HEK293T (cell line): ENCODE data around the gene TTC16.

Source experiments
- CTCF ChIA-PET: fragments of 350-600 bp; formaldehyde crosslinking; extraction: SDS; loops from one replicate; lab custom pipeline; 2021; ENCODE audit warnings: antibody characterized with exemption, inconsistent platforms; lab: Yijun Ruan, JAX
- POLR2A ChIA-PET: fragments of 350-600 bp; formaldehyde crosslinking; extraction: SDS; loops from one replicate; lab custom pipeline; 2020; ENCODE audit warnings: antibody characterized with exemption, inconsistent platforms; lab: Yijun Ruan, JAX
- DNase-seq: peaks from one replicate; pipeline ENCODE4 v3.0.0; 2012; ENCODE audit warnings: mixed read lengths; ENCODE audit errors: extremely low spot score
- ARNT ChIP-seq: fragments of 450-650 bp; IDR thresholded peaks from 2 replicates; pipeline ENCODE4 v1.6.1; 2017; ENCODE audit warnings: mild to moderate bottlenecking
- BHLHE40 ChIP-seq: fragments of 450-650 bp; IDR thresholded peaks from 2 replicates; pipeline ENCODE4 v1.6.1; 2016; ENCODE audit warnings: mild to moderate bottlenecking, moderate library complexity, borderline replicate concordance
- CTBP1 ChIP-seq: fragments of 450-650 bp; IDR thresholded peaks from 2 replicates; pipeline ENCODE4 v1.6.1; 2016; ENCODE audit warnings: borderline replicate concordance
- ELF4 ChIP-seq: fragments of 450-650 bp; IDR thresholded peaks from 2 replicates; pipeline ENCODE4 v1.6.1; 2017; ENCODE audit warnings: antibody characterized with exemption
- FOXA1 ChIP-seq: fragments of 450-650 bp; IDR thresholded peaks from 2 replicates; pipeline ENCODE4 v1.6.1; 2016; ENCODE audit warnings: mild to moderate bottlenecking
- FOXK2 ChIP-seq: fragments of 450-650 bp; IDR thresholded peaks from 2 replicates; pipeline ENCODE4 v1.6.1; 2016; ENCODE audit warnings: mild to moderate bottlenecking
- FOXM1 ChIP-seq: fragments of 450-650 bp; IDR thresholded peaks from 2 replicates; pipeline ENCODE4 v1.6.1; 2017; ENCODE audit warnings: mild to moderate bottlenecking, borderline replicate concordance
- HDGF ChIP-seq: fragments of 450-650 bp; IDR thresholded peaks from 2 replicates; pipeline ENCODE4 v1.6.1; 2017; ENCODE audit warnings: antibody characterized with exemption, borderline replicate concordance
- L3MBTL2 ChIP-seq: fragments of 450-650 bp; conservative IDR thresholded peaks from 2 replicates; pipeline ENCODE4 v1.6.1; 2016; ENCODE audit warnings: mild to moderate bottlenecking
- LEF1 ChIP-seq: fragments of 450-650 bp; IDR thresholded peaks from 2 replicates; pipeline ENCODE4 v1.6.1; 2017; ENCODE audit warnings: mild to moderate bottlenecking, borderline replicate concordance
- NFRKB ChIP-seq: fragments of 450-650 bp; IDR thresholded peaks from 2 replicates; pipeline ENCODE4 v1.6.1; 2016; ENCODE audit warnings: mild to moderate bottlenecking, moderate library complexity
- SP1 ChIP-seq: fragments of 450-650 bp; IDR thresholded peaks from 2 replicates; pipeline ENCODE4 v1.6.1; 2017
- SUZ12 ChIP-seq: fragments of 450-650 bp; IDR thresholded peaks from 2 replicates; pipeline ENCODE4 v1.6.1; 2016; ENCODE audit warnings: mild to moderate bottlenecking
- TARDBP ChIP-seq: fragments of 450-650 bp; IDR thresholded peaks from 2 replicates; pipeline ENCODE4 v1.6.1; 2016
- ZNF384 ChIP-seq: fragments of 450-650 bp; IDR thresholded peaks from 2 replicates; pipeline ENCODE4 v1.6.1; 2016
- TF ChIP-seq, protein P1 (sequence below): fragments of 450-650 bp; IDR thresholded peaks from 2 replicates; pipeline ENCODE4 v1.6.1; 2016

Gene TTC16

DNA sequence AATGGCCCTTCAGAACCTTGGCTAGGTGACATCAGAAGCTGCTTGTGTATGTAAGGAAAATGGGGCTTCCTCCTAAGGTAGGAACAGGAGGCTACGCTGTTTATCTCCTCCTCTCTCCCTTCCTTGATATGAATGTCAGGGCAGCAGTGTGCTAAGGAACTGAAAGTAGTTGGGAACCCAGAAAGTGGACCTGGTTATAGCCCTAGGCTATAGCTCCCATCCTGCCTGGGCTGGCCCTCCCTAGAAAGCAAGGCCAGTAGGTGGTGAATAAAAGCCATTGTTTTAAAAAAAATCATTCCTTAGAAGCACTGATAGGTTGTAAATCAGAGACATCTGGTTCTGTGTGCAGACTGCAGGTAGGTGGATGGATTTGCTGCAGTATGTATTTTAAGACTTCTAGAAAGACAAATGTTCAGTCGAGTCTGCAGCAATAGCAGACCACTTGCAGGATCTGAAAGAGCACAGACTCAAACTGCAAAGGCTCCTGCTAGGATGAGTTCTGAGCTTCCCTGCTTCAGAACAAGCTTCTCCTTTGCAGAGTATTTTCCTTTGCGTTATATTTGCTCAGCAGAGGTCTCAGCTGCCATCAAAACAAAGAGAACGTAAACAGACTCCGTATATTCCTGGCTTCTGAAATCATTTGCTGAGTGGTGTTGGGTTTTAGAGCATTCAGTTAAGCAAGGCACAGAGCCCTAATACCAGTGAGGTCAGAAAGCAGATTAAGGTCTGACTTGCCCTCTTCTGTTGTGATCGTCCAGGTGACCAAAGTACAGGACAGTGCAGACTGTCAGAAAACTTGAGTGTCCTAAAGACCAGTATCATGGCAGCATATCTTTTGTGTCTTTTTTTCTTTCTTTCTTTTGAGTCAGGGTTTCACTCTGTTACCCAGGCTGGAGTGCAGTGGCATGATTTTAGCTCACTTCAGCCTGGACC is 29.2 kb upstream of the TTC16 start:
- POLR2A ChIA-PET = no interaction called here

DNA sequence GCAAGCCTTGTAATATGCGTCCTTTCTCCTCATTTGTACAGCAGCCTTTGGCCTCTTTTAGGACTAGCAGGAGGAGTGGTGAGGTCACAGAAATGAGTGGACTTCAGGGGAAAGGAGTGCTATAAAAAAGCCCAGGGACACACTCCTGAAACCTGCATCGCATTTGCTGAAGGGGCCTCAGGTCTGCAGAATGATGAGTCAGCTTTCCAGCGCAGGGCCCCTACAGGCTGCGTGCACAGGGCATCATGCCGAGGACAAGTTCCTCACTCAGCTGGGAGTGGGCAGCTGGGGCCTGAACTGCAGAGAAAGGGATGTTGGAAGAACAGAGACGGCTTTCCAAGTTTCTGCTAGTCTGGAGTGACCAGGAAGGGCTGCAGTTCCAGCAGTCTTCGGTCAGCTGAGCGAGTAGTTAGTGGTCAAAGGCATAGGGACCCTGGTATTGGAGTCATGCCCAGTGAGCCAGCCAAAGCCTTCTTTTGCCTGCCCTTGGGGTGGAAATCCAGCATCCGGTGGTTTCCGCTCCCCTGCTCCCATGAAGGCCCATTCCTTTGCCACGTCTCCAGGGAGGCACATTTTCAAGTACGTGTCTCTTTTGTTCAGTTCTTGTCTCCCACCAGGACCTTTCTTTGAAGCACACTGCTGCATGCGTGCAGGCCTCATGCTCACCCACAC is 26.4 kb upstream of the TTC16 start:
- DNase-seq = no peak
- ChIA-PET CTCF (no interaction called here), POLR2A (no interaction called here)
- no peak for TF ChIP-seq CTBP1
- TF ChIP-seq FOXK2 = no peak
- no peak for TF ChIP-seq ZNF384
- TF ChIP-seq FOXM1 = no peak
- TF ChIP-seq ELF4 = no peak

More for the DNA sequence above, 29.2 kb upstream of the TTC16 start:
- no peak for TF ChIP-seq CTBP1
- no peak for TF ChIP-seq SP1
- TF ChIP-seq BHLHE40 = no peak
- TF ChIP-seq LEF1 = no peak
- TF ChIP-seq FOXK2 = no peak
- no peak for TF ChIP-seq ELF4
- TF ChIP-seq HDGF = no peak
- TF ChIP-seq FOXM1 = no peak
- no peak for TF ChIP-seq SUZ12
- TF ChIP-seq TARDBP = no peak
- no peak for TF ChIP-seq ARNT
- TF ChIP-seq NFRKB = no peak
- no peak for TF ChIP-seq L3MBTL2
- no peak for TF ChIP-seq FOXA1
- TF ChIP-seq, protein P1, sequence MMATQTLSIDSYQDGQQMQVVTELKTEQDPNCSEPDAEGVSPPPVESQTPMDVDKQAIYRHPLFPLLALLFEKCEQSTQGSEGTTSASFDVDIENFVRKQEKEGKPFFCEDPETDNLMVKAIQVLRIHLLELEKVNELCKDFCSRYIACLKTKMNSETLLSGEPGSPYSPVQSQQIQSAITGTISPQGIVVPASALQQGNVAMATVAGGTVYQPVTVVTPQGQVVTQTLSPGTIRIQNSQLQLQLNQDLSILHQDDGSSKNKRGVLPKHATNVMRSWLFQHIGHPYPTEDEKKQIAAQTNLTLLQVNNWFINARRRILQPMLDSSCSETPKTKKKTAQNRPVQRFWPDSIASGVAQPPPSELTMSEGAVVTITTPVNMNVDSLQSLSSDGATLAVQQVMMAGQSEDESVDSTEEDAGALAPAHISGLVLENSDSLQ = no peak
- no peak for TF ChIP-seq ZNF384
- CTCF ChIA-PET = interaction anchor here (0.6 kb wide), 1 partner anchor 48 kb away, joined by 6 read pairs; no protein-coding TSS in a partner anchor
- no peak for DNase-seq

DNA sequence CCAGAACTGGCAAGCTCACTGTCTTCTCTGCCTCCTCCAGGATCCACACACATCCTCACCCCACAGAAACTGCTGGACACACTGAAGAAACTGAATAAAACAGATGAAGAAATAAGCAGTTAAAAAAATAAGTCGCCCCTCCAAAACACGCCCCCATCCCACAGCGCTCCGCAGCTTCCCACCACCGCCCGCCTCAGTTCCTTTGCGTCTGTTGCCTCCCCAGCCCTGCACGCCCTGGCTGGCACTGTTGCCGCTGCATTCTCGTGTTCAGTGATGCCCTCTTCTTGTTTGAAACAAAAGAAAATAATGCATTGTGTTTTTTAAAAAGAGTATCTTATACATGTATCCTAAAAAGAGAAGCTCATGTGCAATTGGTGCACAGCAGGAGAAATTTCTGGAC is 25.1 kb upstream of the TTC16 start:
- TF ChIP-seq ZNF384 (no peak), LEF1 (no peak), ARNT (no peak), ELF4 (no peak), CTBP1 (no peak), SP1 (no peak), NFRKB (no peak), SUZ12 (no peak), L3MBTL2 (no peak), HDGF (no peak), FOXA1 (no peak), FOXM1 (no peak), TARDBP (no peak), FOXK2 (no peak), BHLHE40 (no peak)
- TF ChIP-seq, protein P1 = no peak
- no peak for DNase-seq
- ChIA-PET POLR2A (no interaction called here), CTCF (no interaction called here)

DNA sequence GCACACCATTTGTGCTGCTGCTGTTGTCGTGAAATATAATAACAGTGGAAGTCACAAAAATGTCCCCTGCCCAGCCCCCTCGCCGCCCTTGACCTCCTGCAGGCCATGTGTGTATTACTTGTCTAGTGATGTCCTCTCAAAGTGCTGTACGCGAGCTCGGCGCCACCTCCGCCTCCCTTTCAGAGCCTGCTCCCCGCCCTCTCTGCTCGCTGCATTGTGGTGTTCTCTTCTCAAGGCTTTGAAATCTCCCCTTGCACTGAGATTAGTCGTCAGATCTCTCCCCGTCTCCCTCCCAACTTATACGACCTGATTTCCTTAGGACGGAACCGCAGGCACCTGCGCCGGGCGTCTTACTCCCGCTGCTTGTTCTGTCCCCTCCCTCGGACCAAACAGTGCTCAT is 23.8 kb upstream of the TTC16 start:
- DNase-seq = no peak
- TF ChIP-seq FOXA1 (no peak), ZNF384 (no peak), BHLHE40 (no peak), L3MBTL2 (no peak), SP1 (no peak), HDGF (no peak), LEF1 (no peak), ELF4 (no peak), FOXK2 (no peak), ARNT (no peak), FOXM1 (no peak), TARDBP (no peak), CTBP1 (no peak)
- TF ChIP-seq, protein P1 = no peak
- ChIA-PET POLR2A (interaction anchor here (0.7 kb wide), 1 partner anchor 22 kb away, joined by 3 read pairs; no protein-coding TSS in a partner anchor), CTCF (interaction anchor here (1.0 kb wide), 1 partner anchor 368 kb away, joined by 3 read pairs; no protein-coding TSS in a partner anchor)

DNA sequence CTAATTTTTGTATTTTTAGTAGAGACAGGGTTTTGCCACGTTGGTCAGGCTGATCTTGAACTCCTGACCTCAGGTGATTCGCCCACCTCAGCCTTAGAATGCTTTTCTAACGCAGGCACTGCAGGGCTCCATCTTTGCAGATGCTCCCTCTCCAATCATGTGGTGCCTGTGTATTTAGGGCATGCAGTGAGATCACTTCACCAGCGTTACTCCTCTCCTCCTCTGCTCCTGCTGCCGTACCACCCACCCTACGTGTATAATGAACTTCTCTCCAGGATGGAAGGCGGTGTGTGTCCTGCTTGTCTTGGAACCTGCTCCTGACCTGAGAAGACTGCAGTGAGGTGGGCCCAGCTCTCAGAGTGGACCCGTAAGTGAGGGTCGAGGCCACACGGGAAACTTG is 22.7 kb upstream of the TTC16 start:
- TF ChIP-seq CTBP1 (no peak), ZNF384 (no peak), L3MBTL2 (no peak), HDGF (no peak), SUZ12 (no peak), FOXM1 (no peak), LEF1 (no peak), FOXK2 (no peak), ARNT (no peak), SP1 (no peak), NFRKB (no peak), FOXA1 (no peak), TARDBP (no peak), ELF4 (no peak), BHLHE40 (no peak)
- TF ChIP-seq, protein P1 = no peak
- CTCF ChIA-PET = no interaction called here
- DNase-seq = no peak
- POLR2A ChIA-PET = no interaction called here
